Endothelial cell of umbilical vein (primary cell): ENCODE results near the gene LCOR.

Source experiments
- EZH2 ChIP-seq: IDR thresholded peaks from 2 replicates; pipeline ENCODE4 v1.6.1; 2012; ENCODE audit warnings: borderline replicate concordance, low read depth, mild to moderate bottlenecking, moderate library complexity, low read length, inconsistent platforms; ENCODE audit not compliant: severe bottlenecking
- FOS ChIP-seq: IDR thresholded peaks from 2 replicates; pipeline ENCODE4 v1.6.1; 2011; ENCODE audit warnings: mild to moderate bottlenecking, low read length, moderate library complexity, borderline replicate concordance; ENCODE audit not compliant: insufficient read depth
- JUN ChIP-seq: IDR thresholded peaks from 2 replicates; pipeline ENCODE4 v1.6.1; 2011; ENCODE audit warnings: borderline replicate concordance, low read depth; ENCODE audit not compliant: insufficient read length, insufficient read depth
- MYC ChIP-seq: IDR thresholded peaks from one replicate; pipeline ENCODE4 v1.6.1; 2011; ENCODE audit warnings: mild to moderate bottlenecking, low read depth, low read length
- POLR2A ChIP-seq: IDR thresholded peaks from 2 replicates; pipeline ENCODE4 v1.6.1; 2012; ENCODE audit warnings: low read depth, mild to moderate bottlenecking, control low read depth, low read length
- POLR2AphosphoS5 ChIP-seq: IDR thresholded peaks from 2 replicates; pipeline ENCODE4 v1.6.1; 2012; ENCODE audit warnings: low read depth, mild to moderate bottlenecking, control low read depth, low read length, moderate library complexity; ENCODE audit not compliant: insufficient read depth
- TF ChIP-seq, protein P1 (sequence below), 2 donors: IDR thresholded peaks; 1 replicate in 1 of 2; 2 replicates in 1 of 2; pipeline ENCODE4 v1.5.1; 2011; ENCODE audit warnings: low read length in 2 of 2, mild to moderate bottlenecking in 2 of 2, moderate library complexity in 2 of 2, control low read depth in 1 of 2, inconsistent platforms in 1 of 2, low read depth in 1 of 2; ENCODE audit not compliant: insufficient read depth in 1 of 2; ENCODE audit errors: extremely low read depth in 1 of 2
- TF ChIP-seq, protein P2 (sequence below): IDR thresholded peaks from 2 replicates; pipeline ENCODE4 v1.6.1; 2011; ENCODE audit not compliant: insufficient read depth, insufficient read length

DNA sequence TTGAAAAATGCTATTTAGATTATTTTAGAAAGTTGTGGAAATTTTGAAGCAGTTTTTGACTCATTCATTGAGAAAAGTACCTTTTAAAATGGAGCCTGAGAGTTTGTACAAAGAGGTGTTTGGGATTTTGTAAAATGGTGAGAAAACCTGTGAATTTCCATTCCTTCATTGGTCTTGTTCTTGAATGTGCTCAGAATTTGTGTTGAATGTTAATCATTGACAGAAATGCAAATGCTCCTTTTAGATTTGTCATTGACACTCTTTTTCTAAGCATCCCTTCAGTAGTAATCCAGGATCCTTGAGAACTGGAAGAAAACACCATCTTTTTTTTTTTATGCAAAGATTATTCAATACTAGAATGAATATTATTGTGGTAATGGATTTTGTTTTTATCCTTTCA is 74.8 kb downstream of the LCOR start:
- TF ChIP-seq, protein P1, sequence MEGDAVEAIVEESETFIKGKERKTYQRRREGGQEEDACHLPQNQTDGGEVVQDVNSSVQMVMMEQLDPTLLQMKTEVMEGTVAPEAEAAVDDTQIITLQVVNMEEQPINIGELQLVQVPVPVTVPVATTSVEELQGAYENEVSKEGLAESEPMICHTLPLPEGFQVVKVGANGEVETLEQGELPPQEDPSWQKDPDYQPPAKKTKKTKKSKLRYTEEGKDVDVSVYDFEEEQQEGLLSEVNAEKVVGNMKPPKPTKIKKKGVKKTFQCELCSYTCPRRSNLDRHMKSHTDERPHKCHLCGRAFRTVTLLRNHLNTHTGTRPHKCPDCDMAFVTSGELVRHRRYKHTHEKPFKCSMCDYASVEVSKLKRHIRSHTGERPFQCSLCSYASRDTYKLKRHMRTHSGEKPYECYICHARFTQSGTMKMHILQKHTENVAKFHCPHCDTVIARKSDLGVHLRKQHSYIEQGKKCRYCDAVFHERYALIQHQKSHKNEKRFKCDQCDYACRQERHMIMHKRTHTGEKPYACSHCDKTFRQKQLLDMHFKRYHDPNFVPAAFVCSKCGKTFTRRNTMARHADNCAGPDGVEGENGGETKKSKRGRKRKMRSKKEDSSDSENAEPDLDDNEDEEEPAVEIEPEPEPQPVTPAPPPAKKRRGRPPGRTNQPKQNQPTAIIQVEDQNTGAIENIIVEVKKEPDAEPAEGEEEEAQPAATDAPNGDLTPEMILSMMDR (IDR thresholded peaks at IDR 0.05; ENCODE audit: extremely low read depth in 1 of 2, insufficient read depth in 1 of 2, low read depth in 1 of 2, low read length in 2 of 2), result no peak
- TF ChIP-seq EZH2 (no peak), POLR2A (no peak), POLR2AphosphoS5 (no peak), JUN (no peak), FOS (no peak), MYC (no peak)
- TF ChIP-seq, protein P2, sequence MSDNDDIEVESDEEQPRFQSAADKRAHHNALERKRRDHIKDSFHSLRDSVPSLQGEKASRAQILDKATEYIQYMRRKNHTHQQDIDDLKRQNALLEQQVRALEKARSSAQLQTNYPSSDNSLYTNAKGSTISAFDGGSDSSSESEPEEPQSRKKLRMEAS, result no peak
